ENCODE results near the gene INSIG2.

INSIG2 gene

DNA sequence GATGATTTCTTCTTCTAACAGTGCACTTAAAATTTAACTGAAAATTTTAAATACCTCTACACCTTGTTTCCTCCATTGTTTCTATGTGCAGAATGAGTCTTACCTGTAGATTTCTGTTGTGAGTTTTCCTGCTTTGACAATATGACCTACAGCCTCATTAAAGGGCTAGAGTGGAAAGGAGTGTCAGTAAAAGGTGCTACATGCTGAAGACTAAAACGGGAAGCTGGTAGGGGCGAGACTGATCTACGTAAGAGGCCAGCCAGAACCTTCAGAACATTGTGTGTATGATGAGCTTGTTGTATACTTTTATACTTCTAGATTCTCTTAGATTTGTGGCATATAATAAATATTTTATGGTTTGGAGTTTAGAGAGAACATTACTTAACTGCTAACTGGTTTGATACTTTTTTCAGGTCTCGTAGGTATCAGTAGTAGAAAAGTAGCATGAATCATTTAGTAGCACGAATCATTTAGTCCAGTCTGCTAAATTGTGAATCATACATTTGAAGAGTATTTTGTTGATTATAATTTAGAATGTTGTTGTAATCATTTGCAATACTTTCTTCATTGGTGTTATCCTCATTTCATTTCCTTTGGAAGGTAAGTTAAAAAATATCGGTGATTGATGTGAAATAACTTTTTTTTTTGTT, 14.3 kb downstream of the INSIG2 start:
- no peak for DNase-seq

- DNase-seq = no peak
These were observed 16.0 kb downstream of the INSIG2 start for GRCh38 chr2:118103951-118104940.

DNA sequence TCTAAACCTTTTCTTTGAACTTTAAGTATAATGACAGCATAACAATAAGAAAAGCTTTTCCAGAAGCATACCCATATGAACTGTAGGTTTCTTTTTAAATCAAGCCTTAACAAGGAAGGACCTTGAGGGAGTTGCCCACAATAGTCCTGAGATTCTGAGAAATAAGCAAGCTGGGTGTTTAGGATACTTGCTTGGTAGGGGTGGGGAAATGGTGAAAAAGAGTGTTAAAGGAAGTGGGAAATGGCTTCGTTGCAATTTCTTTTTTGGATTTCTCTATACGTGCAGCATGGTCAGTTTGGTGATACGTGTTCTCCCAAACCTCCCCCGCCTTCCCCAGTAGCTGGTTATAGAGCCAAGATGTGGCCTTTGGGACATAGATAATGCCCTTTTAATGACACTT, 17.2 kb downstream of the INSIG2 start:
- no peak for DNase-seq

GRCh38 chr2:118106926-118107325, 18.7 kb downstream of the INSIG2 start:
- no peak for DNase-seq

- no peak for DNase-seq
These were observed 22.0 kb downstream of the INSIG2 start for GRCh38 chr2:118110310-118110709.

- no peak for DNase-seq
These were observed 22.7 kb downstream of the INSIG2 start for GRCh38 chr2:118110991-118111390.

DNA sequence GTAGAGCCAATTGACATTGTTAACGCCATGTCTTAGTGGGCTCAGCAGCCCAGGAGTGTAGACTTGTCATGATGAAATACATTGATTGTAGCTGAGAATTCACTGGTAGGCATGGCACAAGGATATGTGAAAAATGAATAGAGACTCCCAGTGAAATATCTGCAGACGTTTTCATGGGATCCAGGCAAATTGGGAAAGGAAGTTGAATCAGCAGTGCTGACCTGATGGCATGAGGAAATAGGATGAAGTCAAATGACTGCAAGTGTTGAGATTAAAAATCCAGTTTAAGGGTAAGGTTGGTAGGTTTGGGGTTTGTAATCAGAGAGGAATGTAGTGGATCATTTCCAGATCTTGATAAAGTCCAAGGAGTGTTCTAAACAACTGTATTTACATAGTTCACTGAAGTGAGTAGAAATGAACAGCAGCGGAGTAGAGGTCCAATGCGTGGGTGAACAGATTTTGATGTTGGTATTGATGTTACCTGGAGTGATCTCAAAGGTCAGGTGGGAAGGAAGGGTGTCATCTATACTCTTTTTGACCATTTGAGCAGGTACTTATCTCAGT, 24.6 kb downstream of the INSIG2 start:
- DNase-seq = no peak

DNA sequence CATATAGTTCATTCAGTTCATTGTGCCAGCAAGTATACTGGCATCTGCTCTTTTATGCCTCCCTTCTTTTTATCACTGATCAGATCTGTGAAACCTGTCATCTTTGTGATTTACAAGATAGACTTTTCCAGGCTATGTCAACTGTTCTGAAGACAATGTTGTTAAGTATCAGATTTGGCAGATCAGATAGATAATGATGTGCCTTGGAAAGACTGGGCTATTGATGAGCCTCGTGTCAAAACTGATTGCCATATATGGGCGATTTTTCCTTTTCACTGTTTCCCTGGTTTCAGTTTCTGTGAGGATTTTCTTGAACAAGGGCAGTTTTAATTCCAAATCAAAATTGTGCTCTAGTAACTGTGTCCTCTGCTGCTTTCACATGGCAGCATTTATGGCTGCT, 26.6 kb downstream of the INSIG2 start:
- no peak for DNase-seq

DNA sequence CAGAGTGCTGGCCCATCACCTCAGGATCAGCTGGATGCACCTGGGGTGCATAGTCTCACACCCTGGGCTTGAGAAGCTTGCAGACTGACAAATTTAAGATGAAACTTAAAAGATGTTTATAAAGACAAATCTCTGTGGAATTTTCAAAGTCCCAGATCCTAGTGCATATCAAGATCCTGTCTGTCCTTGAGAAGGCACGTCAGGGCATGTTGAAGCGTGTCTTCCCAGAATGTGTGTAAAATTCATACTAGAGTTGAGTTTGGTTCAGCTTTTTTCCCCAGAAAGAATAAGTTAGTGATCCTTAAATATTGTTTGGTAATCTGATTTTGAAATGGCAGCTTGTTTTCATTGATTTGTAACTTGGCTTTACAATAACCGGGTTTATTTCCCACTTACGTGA, 27.5 kb downstream of the INSIG2 start:
- no peak for DNase-seq

GRCh38 chr2:118118479-118118878, 30.2 kb downstream of the INSIG2 start:
- DNase-seq = no peak

DNA sequence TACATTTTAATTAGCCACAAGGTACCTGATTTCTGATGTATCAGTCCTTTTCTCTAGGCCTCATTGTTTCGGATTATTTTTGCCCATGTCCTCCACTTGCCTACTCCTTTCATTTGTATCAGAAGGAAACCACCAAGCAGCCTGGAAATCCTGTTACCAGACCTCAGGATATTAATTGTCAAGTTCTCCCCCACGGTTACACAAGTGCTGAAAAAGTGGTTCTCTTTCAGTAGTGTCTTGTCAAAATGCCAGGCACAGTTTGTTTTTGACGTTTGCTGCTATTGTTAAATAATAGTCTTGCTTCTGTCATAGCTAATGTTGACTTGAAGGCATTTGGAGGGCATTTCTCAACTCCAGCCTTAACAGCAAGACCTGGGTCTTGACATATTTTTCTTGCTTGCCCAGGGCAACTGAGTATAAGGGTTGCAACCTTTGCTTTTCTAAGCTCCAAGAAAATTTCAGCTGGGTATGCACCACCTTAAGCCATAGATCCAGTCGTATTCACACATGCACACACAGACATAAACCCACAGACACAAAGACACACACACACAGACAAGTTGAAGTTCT, 31.0 kb downstream of the INSIG2 start:
- DNase-seq = no peak

DNA sequence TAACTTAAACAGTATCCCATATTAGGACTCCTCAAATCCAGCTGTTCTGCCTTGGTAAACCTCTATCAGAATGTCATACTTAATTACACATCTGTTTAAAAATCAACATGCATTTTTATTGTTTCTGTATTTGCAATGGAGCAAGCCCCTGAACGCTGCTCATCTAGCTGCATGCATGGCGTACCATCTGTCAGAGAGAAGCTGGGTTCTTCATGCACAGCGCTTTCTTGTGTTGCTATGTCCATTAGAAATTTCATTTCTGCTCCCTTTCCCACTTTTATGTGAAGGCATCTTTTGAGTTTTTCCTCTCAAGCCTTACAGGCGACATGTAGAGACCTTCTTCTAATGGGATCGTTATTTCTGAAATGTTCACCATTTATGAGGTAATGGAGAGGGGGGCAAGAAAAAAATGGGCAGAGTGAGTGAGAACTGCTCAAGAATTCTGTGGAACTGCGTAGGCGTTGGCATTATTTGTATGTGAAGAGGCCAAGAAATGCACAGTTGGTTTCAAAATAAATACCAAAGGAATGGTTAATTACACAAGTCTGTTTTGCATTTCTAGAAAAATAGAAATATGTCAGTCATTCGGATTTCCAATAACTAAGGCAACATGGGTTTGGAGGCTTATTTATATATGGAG, 31.6 kb downstream of the INSIG2 start:
- DNase-seq = no peak

GRCh38 chr2:118120401-118120780, 32.1 kb downstream of the INSIG2 start:
- DNase-seq = no peak

DNA sequence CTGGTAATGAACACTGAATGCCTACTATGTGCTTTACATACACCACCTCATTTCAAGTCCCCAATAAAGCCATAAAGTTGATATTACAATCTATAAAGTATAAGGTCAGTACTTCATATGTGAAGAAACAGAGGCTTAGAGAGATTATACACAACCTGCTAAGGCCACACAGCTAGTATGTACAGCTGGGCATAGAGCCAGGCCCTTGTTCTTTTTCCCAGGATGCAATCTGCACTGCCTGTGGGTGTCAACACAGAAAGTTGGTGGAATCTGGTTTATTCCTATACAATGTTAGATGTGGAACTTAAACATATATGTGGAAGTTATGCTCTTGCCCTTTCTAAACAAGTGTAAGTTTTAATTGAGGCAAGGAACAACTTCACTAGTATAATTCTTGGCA, 32.8 kb downstream of the INSIG2 start:
- DNase-seq = no peak

DNA sequence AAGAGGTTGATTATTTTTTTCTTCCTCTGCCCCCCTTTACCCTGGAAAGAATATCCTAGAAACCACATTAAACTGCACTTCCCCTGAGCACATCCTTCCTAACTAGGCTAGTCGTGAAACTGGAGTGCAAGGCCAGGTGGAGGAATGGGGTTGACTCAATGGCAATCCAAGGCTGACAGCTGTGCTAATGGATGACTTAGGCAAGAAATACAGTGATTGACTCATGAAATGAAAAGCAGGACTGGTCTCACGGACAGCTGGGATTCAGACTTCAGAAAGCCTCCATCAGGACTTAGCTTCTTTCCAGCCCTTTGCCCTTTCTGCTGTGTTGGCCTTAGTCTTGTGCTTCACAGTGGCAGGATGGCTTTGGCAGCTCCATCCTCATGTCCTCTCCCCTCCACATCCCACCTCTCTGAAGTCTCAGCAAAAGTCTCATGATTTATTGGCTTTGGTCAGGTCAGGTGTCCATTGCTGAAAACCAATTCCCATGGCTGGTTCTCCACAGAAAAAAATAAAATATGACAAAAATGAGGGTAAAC, 33.8 kb downstream of the INSIG2 start:
- no peak for DNase-seq

GRCh38 chr2:118122594-118123281, 34.5 kb downstream of the INSIG2 start:
- DNase-seq = no peak

DNA sequence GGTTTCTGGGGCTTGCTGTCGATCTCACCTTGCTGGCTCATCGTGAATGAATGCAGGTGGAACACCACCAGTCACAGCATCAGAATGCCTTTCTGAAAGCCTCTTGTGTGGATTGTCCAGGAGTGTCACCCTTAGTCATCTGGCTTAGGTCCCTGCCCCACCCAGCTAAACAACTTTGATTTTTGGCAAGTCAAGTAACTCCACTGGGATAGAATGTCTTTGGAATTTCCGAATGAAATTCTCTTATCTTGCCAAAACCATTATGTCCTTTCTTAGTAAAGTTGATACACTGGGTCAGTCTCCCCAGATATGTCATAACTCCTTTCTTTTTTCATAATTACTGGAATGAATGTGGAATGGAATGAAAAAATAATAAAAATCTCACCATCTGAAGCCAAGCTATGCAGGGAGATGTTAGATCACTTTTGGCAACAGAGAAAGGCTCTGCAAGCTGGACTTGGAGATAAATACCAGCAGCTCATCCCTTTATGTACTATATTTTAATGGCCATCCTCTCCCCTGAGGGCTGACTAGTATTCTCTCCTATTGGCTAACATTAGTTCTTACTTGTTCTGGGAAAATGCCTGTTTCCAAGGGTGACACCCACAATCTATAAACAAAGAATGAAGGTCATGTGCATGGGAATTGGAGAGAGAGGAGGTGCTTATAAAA, 35.4 kb downstream of the INSIG2 start:
- DNase-seq = no peak

GRCh38 chr2:118124288-118124891, 36.1 kb downstream of the INSIG2 start:
- DNase-seq = no peak

GRCh38 chr2:118127250-118127649, 39.0 kb downstream of the INSIG2 start:
- no peak for DNase-seq

GRCh38 chr2:118128826-118129225, 40.6 kb downstream of the INSIG2 start:
- DNase-seq = no peak

- DNase-seq = no peak
These were observed 42.1 kb downstream of the INSIG2 start for GRCh38 chr2:118130385-118130784.
